ENCODE data around the gene PPP1R13B.
A peak's percentile ranks its signal among the peaks of the same experiment; 100 is the strongest.
"Not testable (repeated sequence)": the region's sequence is repeated elsewhere in the genome, so short reads cannot be mapped to it uniquely, and the experiment has no call there.

Gene PPP1R13B

GRCh38 chr14:103830511-103831270 lies 16.7 kb downstream of the PPP1R13B start:
- DNase-seq, result no peak

- peak; percentile 22 for DNase-seq
Measured at GRCh38 chr14:103828315-103828967, 18.9 kb downstream of the PPP1R13B start.

GRCh38 chr14:103825101-103825500 lies 22.3 kb downstream of the PPP1R13B start:
- no peak for DNase-seq

GRCh38 chr14:103820908-103821307 lies 26.5 kb downstream of the PPP1R13B start:
- DNase-seq, result no peak

GRCh38 chr14:103820382-103820781 lies 27.0 kb downstream of the PPP1R13B start:
- no peak for DNase-seq

GRCh38 chr14:103819503-103820307 lies 27.7 kb downstream of the PPP1R13B start:
- DNase-seq, result peak; percentile 15

GRCh38 chr14:103818870-103819269 lies 28.5 kb downstream of the PPP1R13B start:
- no peak for DNase-seq

- DNase-seq, result no peak
Measured at GRCh38 chr14:103818422-103818821, 29.0 kb downstream of the PPP1R13B start.

GRCh38 chr14:103817595-103817994 lies 29.8 kb downstream of the PPP1R13B start:
- no peak for DNase-seq

- no peak for DNase-seq
Measured at GRCh38 chr14:103816991-103817390, 30.4 kb downstream of the PPP1R13B start.

GRCh38 chr14:103815253-103815652 lies 32.1 kb downstream of the PPP1R13B start:
- no peak for DNase-seq

GRCh38 chr14:103811189-103811588 lies 36.2 kb downstream of the PPP1R13B start:
- no peak for DNase-seq

GRCh38 chr14:103808403-103809001 lies 38.9 kb downstream of the PPP1R13B start:
- peak; percentile 64 for DNase-seq

GRCh38 chr14:103806805-103807204 lies 40.6 kb downstream of the PPP1R13B start:
- no peak for DNase-seq

GRCh38 chr14:103805708-103806107 lies 41.7 kb downstream of the PPP1R13B start:
- peak; percentile 9 for DNase-seq

- DNase-seq, result peak; percentile 41
Measured at GRCh38 chr14:103803661-103804060, 43.7 kb downstream of the PPP1R13B start.

- no peak for DNase-seq
Measured at GRCh38 chr14:103802356-103802755, 45.0 kb downstream of the PPP1R13B start.

GRCh38 chr14:103801459-103801858 lies 45.9 kb downstream of the PPP1R13B start:
- peak; percentile 86 for DNase-seq

- DNase-seq, result peak; percentile 6
Measured at GRCh38 chr14:103793192-103793591, 54.2 kb downstream of the PPP1R13B start.

- no peak for DNase-seq
Measured at GRCh38 chr14:103788086-103788485, 59.3 kb downstream of the PPP1R13B start.

GRCh38 chr14:103782376-103782775 lies 65.0 kb downstream of the PPP1R13B start:
- DNase-seq, result no peak

GRCh38 chr14:103776319-103776718 lies 71.1 kb downstream of the PPP1R13B start:
- DNase-seq, result not testable (repeated sequence)

GRCh38 chr14:103775506-103775905 lies 71.9 kb downstream of the PPP1R13B start:
- DNase-seq, result no peak

Measured in fibroblast of skin of right biceps (primary cell).